Liver (tissue), 9 donors: Measurements from ENCODE around the gene ATP8B3. TPM values are rescaled to one million over a fixed set of nuclear protein-coding genes. Genes with fewer than 3 reads are reported as not detected.

Experiments used
- DNase-seq: peaks from one replicate; pipeline ENCODE4 v3.0.0-alpha.2; 2017; ENCODE audit warnings: low spot score
- H3K27ac ChIP-seq, 2 donors: one replicate each; pipeline ENCODE4 v1.7.0; 2013; ENCODE audit warnings: inconsistent platforms in 2 of 2, low read length in 2 of 2, control low read depth in 1 of 2, low read depth in 1 of 2, mild to moderate bottlenecking in 1 of 2
- H3K27me3 ChIP-seq, 4 donors: one replicate each; pipeline versions ENCODE4 v1.6.1 to v1.7.0; 2013; ENCODE audit warnings: low read length in 3 of 4, inconsistent platforms in 1 of 4, mild to moderate bottlenecking in 1 of 4, moderate library complexity in 1 of 4; ENCODE audit not compliant: control insufficient read depth in 4 of 4, insufficient read depth in 4 of 4
- H3K36me3 ChIP-seq, 4 donors: one replicate each; pipeline versions ENCODE4 v1.6.1 to v1.7.0; 2013; ENCODE audit warnings: low read length in 3 of 4, mild to moderate bottlenecking in 3 of 4, low read depth in 1 of 4, moderate library complexity in 1 of 4; ENCODE audit not compliant: control insufficient read depth in 4 of 4, insufficient read depth in 3 of 4
- H3K4me1 ChIP-seq, 4 donors: one replicate each; pipeline versions ENCODE4 v1.6.1 to v1.7.0; 2013; ENCODE audit warnings: low read length in 3 of 4, mild to moderate bottlenecking in 3 of 4, moderate library complexity in 1 of 4; ENCODE audit not compliant: control insufficient read depth in 4 of 4, insufficient read depth in 4 of 4
- H3K4me3 ChIP-seq, 3 donors: one replicate each; pipeline versions ENCODE4 v1.6.1 to v1.7.0; 2013; ENCODE audit warnings: low read length in 3 of 3, control low read depth in 1 of 3, low read depth in 1 of 3, mild to moderate bottlenecking in 1 of 3
- H3K9ac ChIP-seq, 2 donors: one replicate each; pipeline ENCODE4 v1.7.0; 2013; ENCODE audit warnings: low read length in 2 of 2, mild to moderate bottlenecking in 2 of 2, moderate library complexity in 2 of 2, control low read depth in 1 of 2, low read depth in 1 of 2
- H3K9me3 ChIP-seq, 4 donors: one replicate each; pipeline versions ENCODE4 v1.6.1 to v1.7.0; 2013; ENCODE audit warnings: low read length in 3 of 4; ENCODE audit not compliant: control insufficient read depth in 4 of 4
- EGR1 ChIP-seq, 2 donors: IDR thresholded peaks; 2 replicates each; pipeline ENCODE4 v1.6.1; 2016 to 2018; ENCODE audit warnings: antibody characterized with exemption in 2 of 2, low read depth in 2 of 2
- FOXA1 ChIP-seq: IDR thresholded peaks from 2 replicates; pipeline ENCODE4 v1.6.1; 2016; ENCODE audit warnings: antibody characterized with exemption
- FOXA2 ChIP-seq: IDR thresholded peaks from 2 replicates; pipeline ENCODE4 v1.6.1; 2016; ENCODE audit warnings: antibody characterized with exemption
- GABPA ChIP-seq, 2 donors: IDR thresholded peaks in 1 of 2; conservative IDR thresholded peaks in 1 of 2; 2 replicates each; pipeline ENCODE4 v1.6.1; 2016; ENCODE audit warnings: antibody characterized with exemption in 2 of 2, mild to moderate bottlenecking in 1 of 2, moderate library complexity in 1 of 2
- HNF4A ChIP-seq, 2 donors: conservative IDR thresholded peaks; 2 replicates each; pipeline ENCODE4 v1.6.1; 2016; ENCODE audit warnings: antibody characterized with exemption in 2 of 2, mild to moderate bottlenecking in 2 of 2
- HNF4G ChIP-seq: IDR thresholded peaks from 2 replicates; pipeline ENCODE4 v1.6.1; 2016; ENCODE audit warnings: antibody characterized with exemption
- JUND ChIP-seq, 2 donors: IDR thresholded peaks; 2 replicates each; pipeline ENCODE4 v1.6.1; 2016; ENCODE audit warnings: antibody characterized with exemption in 2 of 2
- RAD21 ChIP-seq, 2 donors: IDR thresholded peaks; 2 replicates each; pipeline ENCODE4 v1.6.1; 2016; ENCODE audit warnings: antibody characterized with exemption in 2 of 2, mild to moderate bottlenecking in 2 of 2
- RXRA ChIP-seq, 2 donors: IDR thresholded peaks; 2 replicates each; pipeline ENCODE4 v1.6.1; 2017 to 2018; ENCODE audit warnings: antibody characterized with exemption in 2 of 2, mild to moderate bottlenecking in 1 of 2
- SP1 ChIP-seq: IDR thresholded peaks from 2 replicates; pipeline ENCODE4 v1.6.1; 2018; ENCODE audit warnings: antibody characterized with exemption, mild to moderate bottlenecking
- TAF1 ChIP-seq: conservative IDR thresholded peaks from 2 replicates; pipeline ENCODE4 v1.6.1; 2016; ENCODE audit warnings: antibody characterized with exemption, mild to moderate bottlenecking
- YY1 ChIP-seq: IDR thresholded peaks from 2 replicates; pipeline ENCODE4 v1.6.1; 2016; ENCODE audit warnings: antibody characterized with exemption, mild to moderate bottlenecking
- WGBS: extraction: QIAGEN DNeasy Blood & Tissue Kit; methylation state at CpG from one replicate; pipeline ENCODE4 v1.1.7; 2013; 5-methylcytosine and 5-hydroxymethylcytosine counted together
- polyA plus RNA-seq, 2 donors: library from polyadenylated mRNA; stranded (reverse) in 1 of 2; unstranded in 1 of 2; fragments of 200-250 nt in 1 of 2; fragments of >200 nt in 1 of 2; fragmentation: Nextera tagmentation in 1 of 2; extraction: Ambion mirVana in 1 of 2; gene quantifications; one replicate each; pipeline versions ENCODE4 v1.2.1 to v1.2.3, GENCODE V29; 2013 to 2015
- total RNA-seq, 2 donors: library from RNA; depleted of rRNA; stranded (reverse); fragments of >200 nt; gene quantifications; one replicate each; pipeline ENCODE4 v1.2.3, GENCODE V29; 2014
- TF ChIP-seq, protein P1 (sequence below): IDR thresholded peaks from 2 replicates; pipeline ENCODE4 v1.6.1; 2016; ENCODE audit warnings: antibody characterized with exemption
- TF ChIP-seq, protein P2 (sequence below): IDR thresholded peaks from 2 replicates; pipeline ENCODE4 v1.6.1; 2016; ENCODE audit warnings: antibody characterized with exemption
- TF ChIP-seq, protein P3 (sequence below): fragments of 150-350 bp; IDR thresholded peaks from 2 replicates; pipeline ENCODE4 v1.5.1; 2017; ENCODE audit warnings: improper control_type of control experiment, low read depth, low read length; ENCODE audit not compliant: missing input control
- TF ChIP-seq, protein P4 (sequence below): IDR thresholded peaks from 2 replicates; pipeline ENCODE4 v1.6.1; 2016; ENCODE audit warnings: antibody characterized with exemption, mild to moderate bottlenecking
- donor health status: healthy.
- donor health status: healthy.
- donor health status: healthy.
- donor health status: healthy.
- donor health status: healthy.

Gene ATP8B3
- total and polyA plus RNA-seq, 4 donors, result 0.42 to 3.1 (median 0.52) TPM

DNA sequence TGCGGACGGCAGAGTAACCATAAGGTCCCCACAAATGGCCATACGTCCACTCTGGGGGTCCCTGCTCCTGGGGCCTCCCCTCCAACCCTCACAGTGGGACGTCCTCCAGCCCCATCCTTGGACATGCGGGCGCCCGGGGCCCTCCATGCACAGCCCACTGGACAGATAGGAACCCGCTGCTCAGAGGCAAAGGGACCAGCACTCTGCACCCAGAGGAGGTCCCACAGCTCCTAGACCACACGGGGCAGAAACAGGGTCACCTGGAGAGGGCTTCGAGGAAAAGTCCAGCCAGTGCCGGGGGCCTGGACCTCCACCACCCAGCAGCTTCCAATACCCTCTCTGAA, 25.1 kb upstream of the ATP8B3 start:
- no peaks in the 10 kb centered on the region for H3K36me3 ChIP-seq

DNA sequence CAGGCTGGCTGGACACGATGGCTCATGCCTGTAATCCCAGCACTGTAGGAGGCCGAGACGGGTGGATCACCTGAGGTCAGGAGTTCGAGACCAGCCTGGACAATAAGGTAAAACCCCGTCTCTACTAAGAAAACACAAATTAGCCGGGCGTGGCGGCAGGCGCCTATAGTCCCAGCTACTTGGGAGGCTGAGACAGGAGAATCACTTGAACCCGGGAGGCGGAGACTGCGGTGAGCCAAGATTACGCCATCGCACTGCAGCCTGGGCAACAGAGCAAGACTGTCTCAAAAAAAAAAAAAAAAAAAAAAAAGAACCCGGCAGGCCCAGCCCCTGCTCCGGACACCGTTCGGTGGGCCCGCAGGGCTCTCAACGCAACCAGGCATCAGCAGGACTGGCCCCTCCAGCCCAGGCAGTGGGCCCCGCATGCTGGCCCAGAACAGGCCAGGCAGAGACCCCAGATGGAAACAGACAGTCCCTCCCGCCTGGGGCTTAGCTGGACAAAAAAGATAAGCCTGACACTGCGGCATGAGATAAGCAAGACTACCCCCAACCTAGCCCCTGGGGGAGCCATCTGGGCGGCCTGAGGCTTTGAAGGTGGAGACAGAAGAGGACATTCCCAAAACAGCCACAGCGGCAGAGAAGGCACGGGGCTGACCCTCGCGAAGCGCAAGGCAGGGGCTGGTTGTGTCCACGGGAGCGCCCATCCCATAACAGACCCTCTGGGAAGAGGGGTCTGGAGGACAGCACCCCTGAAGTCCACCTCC, 24.6 kb upstream of the ATP8B3 start:
- no peaks in the 10 kb centered on the region for H3K9me3 ChIP-seq
- no peaks in the 10 kb centered on the region for H3K27me3 ChIP-seq
- DNase-seq, result peak; percentile 70
- peaks cover 32 to 82% (median 66%) of the 10 kb centered on the region in 4 donors for H3K4me1 ChIP-seq
- H3K9ac ChIP-seq, result no peak overlapping the region
- no peaks in the 10 kb centered on the region for H3K36me3 ChIP-seq
- 80% methylated on average over 31 of the region's 31 CpGs for whole genome bisulfite sequencing
- H3K4me3 ChIP-seq, result no peak overlapping the region
- peak overlapping the region in 1 of 2 donors; percentile 81 for H3K27ac ChIP-seq
- TF ChIP-seq, protein P1, sequence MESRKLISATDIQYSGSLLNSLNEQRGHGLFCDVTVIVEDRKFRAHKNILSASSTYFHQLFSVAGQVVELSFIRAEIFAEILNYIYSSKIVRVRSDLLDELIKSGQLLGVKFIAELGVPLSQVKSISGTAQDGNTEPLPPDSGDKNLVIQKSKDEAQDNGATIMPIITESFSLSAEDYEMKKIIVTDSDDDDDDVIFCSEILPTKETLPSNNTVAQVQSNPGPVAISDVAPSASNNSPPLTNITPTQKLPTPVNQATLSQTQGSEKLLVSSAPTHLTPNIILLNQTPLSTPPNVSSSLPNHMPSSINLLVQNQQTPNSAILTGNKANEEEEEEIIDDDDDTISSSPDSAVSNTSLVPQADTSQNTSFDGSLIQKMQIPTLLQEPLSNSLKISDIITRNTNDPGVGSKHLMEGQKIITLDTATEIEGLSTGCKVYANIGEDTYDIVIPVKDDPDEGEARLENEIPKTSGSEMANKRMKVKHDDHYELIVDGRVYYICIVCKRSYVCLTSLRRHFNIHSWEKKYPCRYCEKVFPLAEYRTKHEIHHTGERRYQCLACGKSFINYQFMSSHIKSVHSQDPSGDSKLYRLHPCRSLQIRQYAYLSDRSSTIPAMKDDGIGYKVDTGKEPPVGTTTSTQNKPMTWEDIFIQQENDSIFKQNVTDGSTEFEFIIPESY, result no peak
- TF ChIP-seq JUND (IDR thresholded peaks at IDR 0.05) (no peak), SP1 (no peak), HNF4A (conservative IDR thresholded peaks at IDR 0.05) (no peak), RXRA (IDR thresholded peaks at IDR 0.05) (no peak), GABPA (IDR thresholded peaks at IDR 0.05 in 1 of 2, conservative IDR thresholded peaks at IDR 0.05 in 1 of 2) (no peak), YY1 (no peak), FOXA2 (no peak)
- TF ChIP-seq, protein P2, sequence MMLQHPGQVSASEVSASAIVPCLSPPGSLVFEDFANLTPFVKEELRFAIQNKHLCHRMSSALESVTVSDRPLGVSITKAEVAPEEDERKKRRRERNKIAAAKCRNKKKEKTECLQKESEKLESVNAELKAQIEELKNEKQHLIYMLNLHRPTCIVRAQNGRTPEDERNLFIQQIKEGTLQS, result no peak

More for the DNA sequence above, 25.1 kb upstream of the ATP8B3 start:
- Histone ChIP-seq H3K27ac (peak overlapping the region; percentile 70 to 81), H3K9me3 (no peaks in the 10 kb centered on the region), H3K4me3 (peak overlapping the region in 1 of 3 donors; percentile 12), H3K27me3 (no peaks in the 10 kb centered on the region), H3K9ac (no peak overlapping the region), H3K4me1 (peaks cover 32 to 87% (median 68%) of the 10 kb centered on the region in 4 donors)
- DNase-seq, result no peak
- TF ChIP-seq, protein P3, sequence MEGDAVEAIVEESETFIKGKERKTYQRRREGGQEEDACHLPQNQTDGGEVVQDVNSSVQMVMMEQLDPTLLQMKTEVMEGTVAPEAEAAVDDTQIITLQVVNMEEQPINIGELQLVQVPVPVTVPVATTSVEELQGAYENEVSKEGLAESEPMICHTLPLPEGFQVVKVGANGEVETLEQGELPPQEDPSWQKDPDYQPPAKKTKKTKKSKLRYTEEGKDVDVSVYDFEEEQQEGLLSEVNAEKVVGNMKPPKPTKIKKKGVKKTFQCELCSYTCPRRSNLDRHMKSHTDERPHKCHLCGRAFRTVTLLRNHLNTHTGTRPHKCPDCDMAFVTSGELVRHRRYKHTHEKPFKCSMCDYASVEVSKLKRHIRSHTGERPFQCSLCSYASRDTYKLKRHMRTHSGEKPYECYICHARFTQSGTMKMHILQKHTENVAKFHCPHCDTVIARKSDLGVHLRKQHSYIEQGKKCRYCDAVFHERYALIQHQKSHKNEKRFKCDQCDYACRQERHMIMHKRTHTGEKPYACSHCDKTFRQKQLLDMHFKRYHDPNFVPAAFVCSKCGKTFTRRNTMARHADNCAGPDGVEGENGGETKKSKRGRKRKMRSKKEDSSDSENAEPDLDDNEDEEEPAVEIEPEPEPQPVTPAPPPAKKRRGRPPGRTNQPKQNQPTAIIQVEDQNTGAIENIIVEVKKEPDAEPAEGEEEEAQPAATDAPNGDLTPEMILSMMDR, result no peak
- TF ChIP-seq, protein P2, result no peak
- no peak for TF ChIP-seq SP1
- no peak for TF ChIP-seq RAD21 (IDR thresholded peaks at IDR 0.05)
- no peak for TF ChIP-seq HNF4G
- TF ChIP-seq, protein P4, sequence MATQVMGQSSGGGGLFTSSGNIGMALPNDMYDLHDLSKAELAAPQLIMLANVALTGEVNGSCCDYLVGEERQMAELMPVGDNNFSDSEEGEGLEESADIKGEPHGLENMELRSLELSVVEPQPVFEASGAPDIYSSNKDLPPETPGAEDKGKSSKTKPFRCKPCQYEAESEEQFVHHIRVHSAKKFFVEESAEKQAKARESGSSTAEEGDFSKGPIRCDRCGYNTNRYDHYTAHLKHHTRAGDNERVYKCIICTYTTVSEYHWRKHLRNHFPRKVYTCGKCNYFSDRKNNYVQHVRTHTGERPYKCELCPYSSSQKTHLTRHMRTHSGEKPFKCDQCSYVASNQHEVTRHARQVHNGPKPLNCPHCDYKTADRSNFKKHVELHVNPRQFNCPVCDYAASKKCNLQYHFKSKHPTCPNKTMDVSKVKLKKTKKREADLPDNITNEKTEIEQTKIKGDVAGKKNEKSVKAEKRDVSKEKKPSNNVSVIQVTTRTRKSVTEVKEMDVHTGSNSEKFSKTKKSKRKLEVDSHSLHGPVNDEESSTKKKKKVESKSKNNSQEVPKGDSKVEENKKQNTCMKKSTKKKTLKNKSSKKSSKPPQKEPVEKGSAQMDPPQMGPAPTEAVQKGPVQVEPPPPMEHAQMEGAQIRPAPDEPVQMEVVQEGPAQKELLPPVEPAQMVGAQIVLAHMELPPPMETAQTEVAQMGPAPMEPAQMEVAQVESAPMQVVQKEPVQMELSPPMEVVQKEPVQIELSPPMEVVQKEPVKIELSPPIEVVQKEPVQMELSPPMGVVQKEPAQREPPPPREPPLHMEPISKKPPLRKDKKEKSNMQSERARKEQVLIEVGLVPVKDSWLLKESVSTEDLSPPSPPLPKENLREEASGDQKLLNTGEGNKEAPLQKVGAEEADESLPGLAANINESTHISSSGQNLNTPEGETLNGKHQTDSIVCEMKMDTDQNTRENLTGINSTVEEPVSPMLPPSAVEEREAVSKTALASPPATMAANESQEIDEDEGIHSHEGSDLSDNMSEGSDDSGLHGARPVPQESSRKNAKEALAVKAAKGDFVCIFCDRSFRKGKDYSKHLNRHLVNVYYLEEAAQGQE, result no peak
- TF ChIP-seq, protein P1, result no peak
- no peak for TF ChIP-seq FOXA1
- TF ChIP-seq EGR1 (IDR thresholded peaks at IDR 0.05; ENCODE audit: low read depth in 2 of 2), result no peak
- TF ChIP-seq TAF1, result no peak
- 64% methylated on average over 11 of the region's 11 CpGs for WGBS
